Fibroblast of gingiva (primary cell): ENCODE measurements around the gene OR5AU1.
"Not testable (repeated sequence)": the region's sequence is repeated elsewhere in the genome, so short reads cannot be mapped to it uniquely, and the experiment has no call there.

Experiments
- DNase-seq: peaks from one replicate; pipeline ENCODE4 v3.0.0-alpha.2; 2011; ENCODE audit warnings: low read depth

The OR5AU1 gene

DNA sequence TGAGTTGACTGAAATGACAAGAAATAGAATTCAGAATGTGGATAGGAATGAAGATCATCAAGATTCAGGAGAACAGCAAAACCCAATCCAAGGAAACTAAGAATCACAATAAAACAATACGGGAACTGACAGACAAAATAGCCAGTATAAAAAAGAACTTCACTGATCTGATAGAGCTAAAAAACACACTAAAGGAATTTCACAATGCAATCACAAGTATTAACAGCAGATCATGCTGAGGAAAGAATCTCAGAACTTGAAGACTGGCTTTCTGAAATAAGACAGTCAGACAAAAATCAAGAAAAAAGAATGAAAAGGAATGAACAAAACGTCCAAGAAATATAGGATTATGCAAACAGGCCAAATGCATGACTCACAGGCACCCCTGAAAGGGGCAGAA, 15.3 kb upstream of the OR5AU1 start:
- no peak for DNase-seq

DNA sequence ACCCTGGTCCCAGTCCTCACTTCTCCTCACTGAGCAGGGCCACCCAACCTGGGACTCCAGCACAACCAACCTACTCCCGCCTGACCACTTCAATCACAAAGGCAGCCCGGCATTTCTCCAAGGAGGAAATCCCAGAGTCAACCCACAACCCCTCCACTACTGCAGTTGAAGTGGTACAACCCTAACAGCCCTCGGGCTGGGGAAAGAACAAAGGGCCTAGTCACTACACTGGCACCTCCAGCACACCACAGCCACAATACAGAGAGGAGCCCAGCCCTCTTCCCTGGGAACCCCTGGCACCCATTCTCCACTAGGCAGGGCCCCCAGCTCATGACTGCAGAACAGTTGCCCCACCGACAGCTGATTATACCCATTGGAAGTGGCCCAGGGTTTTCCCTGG, 13.7 kb upstream of the OR5AU1 start:
- no peak for DNase-seq

DNA sequence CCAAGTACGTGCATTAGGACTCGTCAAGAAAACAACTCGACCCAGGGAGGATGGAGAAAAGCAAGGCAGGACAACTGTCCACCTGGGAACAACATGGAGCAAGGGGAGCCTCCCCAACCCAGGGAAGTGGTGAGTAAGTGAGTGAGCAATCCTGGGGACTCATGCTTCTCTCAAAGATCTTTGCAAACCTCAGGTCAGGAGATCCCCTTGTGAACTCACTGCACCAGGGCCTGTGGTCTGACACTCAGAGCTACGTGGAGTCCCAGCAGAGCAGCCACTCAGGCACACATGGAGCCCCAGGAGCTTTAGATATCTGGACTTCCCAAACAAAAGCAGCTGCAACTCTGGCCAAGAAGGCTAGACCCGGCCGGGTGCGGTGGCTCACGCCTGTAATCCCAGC, 12.2 kb upstream of the OR5AU1 start:
- no peak for DNase-seq

DNA sequence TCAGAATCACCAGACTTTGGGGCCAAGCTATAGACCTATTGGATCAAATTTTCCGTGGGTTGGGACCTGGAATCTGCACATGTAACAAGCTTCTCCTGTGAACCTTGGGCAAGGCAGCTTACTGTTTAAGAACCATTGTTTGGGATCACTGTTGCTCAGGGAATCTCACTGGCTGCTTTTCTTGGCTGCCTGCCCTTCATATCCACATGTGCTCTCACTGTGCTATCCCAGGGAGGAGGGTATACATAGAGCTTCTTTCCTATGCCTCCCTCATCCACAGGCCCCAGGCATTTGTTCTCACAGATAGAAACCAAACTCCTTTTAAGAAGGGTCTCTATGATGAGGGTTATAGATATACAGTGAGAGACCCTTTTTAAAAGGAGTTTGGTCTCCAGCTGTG, 9.8 kb upstream of the OR5AU1 start:
- not testable (repeated sequence) for DNase-seq

DNA sequence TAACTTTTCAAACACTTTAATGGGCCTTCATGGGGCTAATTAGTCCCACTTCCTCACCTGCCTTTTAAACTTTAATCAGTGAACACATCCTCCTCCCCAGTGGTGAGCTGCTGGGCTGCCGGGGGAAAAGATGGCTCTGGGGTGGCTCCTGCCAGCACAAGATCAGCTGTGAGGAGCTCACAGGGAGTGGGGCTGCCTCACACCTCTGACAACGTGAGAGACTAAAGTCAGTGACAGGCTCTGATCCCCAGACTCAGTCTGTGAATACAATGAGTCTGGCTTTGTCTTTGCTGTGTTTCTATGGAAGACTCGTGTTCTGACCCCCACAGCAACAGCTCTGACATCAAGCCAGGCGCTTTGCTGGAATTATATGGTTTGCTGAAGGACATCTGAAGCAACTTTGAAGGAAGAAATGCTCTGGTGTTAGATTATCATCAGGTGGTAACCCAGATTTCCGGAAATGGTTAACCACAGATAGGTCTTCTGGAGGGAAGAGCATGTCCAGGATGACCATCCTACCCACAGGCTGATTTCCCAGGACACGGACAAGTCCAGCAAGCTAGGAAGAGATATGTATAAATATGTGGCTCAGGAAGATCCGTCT, 9.2 kb upstream of the OR5AU1 start:
- DNase-seq: not testable (repeated sequence)

DNA sequence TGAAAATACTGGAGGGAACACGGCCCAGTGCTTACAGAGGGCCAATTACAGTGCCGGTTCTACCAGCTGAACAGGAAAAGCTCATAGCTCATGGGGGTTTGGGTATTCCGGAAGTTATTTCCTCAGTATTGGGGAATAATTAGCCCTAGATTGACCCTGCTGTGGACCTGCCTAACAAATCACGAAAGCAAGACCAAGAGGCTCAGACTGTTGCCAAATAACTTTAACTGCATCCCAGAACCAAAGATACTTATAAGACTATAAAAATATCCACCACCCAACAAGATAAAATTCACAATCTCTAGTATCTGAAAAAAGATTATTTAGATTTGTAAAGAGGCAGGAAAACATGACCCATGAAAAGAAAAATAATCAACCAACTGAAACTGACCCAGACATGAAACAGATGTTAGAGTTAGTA, 8.0 kb upstream of the OR5AU1 start:
- DNase-seq: no peak

DNA sequence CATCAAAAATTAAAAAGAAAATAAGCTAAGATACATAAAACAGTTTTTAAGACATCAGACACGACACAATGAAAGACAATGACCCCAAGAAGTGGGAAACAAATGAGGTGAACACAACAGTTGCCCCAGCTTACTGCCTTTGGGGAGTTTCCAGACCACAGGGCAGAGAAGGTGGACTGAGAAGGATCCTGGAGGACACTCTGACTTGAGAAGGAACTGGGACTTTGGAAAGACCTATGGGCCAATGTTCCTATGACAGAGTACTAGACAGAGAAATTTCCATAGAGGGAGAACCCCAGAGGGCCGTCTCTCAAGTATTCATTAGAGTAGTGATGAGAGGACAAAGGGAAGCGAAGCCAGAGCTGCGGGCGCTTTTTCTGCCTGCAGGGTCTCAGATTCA, 6.2 kb upstream of the OR5AU1 start:
- DNase-seq: no peak

DNA sequence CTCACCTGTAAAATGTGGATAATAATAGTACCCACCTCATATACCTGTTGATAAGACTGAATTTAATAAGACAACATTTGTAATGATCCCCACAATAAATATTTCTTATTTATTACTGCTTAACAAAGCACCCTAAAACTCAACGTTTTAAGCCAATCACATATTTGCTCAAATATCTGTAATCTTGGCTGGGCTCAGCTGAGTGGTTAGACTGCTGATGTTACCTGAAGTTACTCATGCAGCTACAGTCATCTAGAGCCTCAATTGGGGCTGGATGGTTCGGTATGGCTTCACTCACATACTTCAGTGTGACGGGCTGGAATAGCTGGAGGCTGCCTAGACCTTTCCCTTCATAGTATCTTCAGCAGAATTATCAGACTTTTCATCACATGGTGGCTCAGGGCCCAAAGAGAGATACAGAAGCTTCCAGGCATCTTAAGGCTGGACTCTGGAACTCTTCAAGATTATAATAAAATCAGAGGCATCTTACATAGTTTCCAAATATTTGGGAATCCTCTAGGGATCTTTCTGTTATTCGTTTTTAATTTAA, 4.3 kb upstream of the OR5AU1 start:
- no peak for DNase-seq

DNA sequence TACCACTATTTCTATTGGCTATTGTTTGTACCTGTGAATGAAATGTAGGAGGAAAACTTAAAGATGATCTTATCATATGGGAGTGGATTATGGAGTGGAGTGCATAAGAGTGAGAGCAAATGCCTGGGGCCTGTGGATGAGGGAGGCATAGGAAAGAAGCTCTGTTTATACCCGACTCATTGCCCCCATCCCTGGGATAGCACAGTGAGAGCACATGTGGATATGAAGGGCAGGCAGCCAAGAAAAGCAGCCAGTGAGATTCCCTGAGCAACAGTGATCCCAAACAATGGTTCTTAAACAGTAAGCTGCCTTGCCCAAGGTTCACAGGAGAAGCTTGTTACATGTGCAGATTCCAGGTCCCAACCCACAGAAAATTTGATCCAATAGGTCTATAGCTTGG, 2.3 kb upstream of the OR5AU1 start:
- DNase-seq: not testable (repeated sequence)

DNA sequence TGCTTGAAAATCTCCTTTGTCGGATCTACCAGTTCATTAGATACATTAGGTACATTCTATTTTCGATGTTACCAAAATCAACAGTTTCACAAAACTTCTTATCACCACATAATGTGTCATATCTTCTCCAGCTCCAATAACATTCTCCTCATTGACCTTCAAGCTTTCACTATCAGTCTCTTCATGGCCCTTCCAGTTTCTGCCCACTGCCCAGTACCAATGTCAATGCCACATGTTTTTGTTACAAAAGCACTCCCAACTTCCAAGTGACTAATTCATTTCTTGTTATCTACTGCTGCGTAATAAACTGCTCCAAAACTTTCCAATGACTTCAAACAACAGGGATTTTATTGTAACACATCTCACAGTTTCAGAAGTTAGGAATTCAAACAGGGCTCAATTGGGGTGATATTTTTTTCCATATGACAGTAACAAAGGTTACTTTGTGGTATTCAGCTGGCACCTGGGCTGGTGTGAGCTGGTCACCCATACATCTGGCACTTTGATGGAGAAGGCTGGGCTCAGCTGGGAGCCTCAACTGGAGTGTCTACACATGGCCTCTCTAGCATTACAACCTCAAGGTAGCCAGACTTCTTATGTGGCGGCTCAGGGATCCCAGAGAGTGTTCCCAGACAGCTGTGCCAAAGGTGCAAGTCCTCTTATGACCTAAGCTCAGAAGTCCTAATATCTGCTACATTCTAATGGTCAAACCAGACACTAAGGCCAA, 6.1 kb downstream of the OR5AU1 start:
- DNase-seq: no peak

DNA sequence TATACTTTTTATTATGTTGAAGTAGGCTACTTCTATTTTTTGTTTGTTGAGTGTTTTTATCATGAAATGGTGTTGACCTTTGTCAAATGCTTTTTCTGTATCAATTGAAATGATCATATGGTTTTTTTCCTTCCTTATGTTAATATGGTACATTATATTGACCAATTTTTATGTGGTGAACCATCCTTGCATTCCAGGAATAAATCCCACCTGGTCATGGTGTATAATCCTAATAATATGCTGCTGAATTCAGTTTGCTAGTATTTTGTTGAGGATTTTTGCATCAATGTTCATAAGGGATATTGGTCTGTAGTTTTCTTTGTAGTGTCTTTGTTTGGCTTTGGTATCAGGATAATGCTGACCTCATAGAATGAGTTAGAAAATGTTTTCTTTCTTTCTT, 10.4 kb downstream of the OR5AU1 start:
- DNase-seq: no peak

DNA sequence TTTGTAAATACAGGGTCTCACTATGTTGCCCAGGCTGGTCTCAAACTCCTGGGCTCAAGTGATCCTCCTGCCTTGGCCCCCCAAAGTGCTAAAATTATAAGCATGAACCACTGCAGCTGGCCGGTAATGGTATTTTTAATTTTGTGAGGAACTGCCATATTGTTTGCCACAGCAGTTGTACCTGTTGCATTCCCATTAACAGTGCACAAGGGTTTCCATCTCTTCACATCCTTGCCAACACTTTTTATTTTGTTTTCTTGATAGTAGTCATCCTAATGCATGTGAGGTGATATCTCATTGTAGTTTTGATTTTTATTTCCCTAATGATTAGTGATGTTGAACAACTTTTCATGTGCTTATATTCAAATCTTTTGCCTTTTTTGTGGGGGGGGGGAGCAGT, 13.5 kb downstream of the OR5AU1 start:
- no peak for DNase-seq

DNA sequence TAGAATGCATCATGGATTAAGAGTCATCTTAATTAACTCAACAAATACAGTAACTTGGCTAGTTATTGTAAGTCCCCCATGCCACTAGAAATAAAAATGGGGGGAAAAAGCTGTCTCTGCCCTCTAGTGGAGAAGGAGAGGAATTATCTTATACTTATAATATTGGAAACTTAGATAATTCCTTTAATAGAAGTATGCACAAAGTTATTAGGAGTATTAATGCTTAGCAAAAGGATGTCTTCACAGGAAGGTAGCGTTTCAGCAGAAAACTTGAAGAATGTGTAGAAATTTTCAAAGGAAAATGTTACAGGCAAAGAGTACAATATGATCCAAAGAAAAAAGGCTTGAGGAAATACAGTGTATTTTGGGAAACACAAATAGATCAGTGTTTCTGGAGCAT, 19.8 kb downstream of the OR5AU1 start:
- no peak for DNase-seq

DNA sequence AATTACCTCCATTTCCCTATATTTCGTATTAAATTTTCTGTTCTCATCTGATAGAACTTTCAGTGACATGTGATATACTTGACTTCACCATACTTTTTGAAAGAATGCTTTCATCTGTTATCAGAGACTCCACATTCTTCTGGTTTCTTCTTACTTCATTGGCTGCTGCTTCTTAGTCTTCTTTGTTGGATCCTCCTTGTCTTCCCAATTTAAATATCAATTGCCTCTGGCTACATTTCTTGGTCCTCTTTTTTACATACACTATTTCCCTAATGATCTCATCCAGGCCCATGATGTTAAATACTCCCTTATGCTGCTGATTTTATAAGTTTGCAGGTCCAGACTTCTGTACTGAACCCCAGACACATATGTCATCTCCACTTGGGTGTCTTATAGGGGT, 22.0 kb downstream of the OR5AU1 start:
- DNase-seq: no peak

DNA sequence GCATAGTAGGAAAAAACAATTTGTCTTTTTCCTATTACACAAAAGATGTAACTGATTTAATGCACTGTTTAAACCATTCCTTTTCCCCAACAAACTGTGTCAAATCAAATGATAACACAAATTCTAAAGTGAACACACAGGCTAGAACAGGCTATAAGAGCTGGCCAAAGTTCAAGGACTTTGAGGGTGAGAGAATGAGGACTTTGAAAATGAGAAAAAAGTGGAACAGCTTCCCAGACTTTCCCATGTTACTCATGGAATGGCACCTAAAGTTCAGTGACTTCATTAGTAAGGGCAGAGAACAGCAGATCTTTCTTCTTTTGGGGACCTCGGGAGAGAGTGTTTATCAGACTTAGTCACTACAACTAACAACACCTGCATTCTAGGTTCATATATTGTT, 32.4 kb downstream of the OR5AU1 start:
- no peak for DNase-seq

DNA sequence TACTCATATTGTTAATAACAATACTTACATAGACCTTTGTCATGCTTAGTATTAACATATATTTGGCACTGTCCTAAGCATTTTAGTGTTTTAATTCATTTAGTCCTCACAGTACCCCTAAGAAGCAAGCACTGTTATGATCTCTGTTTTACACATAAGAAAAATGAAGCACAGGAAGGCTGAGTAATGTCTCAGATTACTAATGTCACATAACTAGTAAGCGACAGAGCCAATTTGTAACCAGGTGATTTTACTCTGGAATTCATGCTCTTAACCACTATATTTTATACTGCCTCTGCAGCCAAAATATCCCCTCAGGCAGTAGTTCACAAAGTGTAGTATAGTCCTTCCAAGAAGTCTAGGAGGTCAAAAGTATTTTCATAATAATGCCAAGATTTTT, 34.7 kb downstream of the OR5AU1 start:
- DNase-seq: no peak

DNA sequence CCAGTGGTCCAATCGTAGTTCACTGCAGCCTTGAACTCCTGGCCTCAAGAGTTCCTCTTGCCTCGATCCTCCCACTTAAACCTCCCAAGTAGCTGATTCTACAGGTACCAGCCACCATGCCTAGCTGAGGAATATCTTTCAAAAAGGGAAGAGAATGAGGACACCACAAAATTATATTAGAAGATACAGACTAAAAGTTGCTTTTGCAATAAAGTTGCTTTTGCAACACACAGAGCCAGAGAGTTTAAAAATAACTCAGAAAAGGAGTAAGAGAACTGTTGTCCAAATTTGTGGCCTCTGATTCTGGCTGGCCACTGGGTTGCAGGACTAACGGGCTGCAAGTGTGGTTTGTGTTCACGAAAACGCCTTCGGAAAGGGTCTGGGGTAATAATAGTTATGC, 35.2 kb downstream of the OR5AU1 start:
- DNase-seq: no peak

DNA sequence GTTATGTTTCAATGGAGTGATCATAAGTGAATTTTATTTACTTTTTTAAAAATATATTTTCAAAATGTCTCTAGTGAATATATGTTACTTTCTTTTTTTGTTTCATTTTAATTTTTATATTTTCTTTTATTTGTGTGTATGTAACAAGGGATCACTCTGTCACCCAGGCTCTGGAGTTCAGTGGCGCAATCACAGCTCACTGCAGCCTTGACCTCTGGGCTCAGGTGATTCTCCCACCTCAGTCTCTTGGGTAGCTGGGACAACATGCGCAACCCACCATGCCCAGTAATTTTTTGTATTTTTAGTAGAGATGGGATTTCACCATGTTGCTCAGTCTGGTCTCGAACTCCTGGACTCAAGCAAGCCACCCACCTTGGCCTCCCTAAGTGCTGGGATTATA, 36.9 kb downstream of the OR5AU1 start:
- DNase-seq: no peak

DNA sequence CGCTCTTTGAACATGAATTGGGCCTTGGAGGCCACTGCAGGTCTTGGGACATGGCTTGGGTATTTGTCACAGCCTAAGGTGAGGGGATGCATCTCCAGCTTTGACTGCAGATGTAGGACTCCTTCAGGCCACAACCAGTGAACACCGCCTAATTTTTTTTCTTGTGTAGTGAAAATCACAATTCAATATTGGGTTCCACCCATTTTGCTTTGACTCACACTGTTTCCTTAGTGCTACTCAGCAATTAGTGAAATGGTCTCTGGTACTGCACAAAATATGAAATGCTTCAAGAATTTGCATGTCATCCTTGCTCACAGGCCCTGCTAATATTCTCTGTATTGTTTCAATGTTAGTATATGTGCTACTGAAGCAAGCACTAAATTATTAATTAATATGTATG, 42.5 kb downstream of the OR5AU1 start:
- no peak for DNase-seq

DNA sequence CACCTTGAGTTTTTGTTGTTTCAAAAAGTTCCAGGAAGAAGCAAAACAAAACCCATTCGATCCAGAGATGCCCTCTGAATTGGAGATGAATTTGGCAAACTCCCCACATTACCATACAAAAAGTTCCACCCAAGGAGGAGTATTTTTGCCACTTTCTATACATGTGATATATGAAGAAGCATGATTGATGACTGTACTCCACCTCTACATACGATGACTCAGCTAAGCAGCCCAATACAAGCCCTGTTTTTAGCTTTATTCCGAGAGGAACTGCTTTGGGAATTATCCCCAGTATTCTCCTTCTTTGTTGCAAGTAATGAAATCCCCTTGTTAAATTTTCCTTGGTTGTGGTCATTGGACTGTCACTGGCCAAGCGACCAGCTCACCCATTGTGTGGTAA, 43.6 kb downstream of the OR5AU1 start:
- DNase-seq: no peak

DNA sequence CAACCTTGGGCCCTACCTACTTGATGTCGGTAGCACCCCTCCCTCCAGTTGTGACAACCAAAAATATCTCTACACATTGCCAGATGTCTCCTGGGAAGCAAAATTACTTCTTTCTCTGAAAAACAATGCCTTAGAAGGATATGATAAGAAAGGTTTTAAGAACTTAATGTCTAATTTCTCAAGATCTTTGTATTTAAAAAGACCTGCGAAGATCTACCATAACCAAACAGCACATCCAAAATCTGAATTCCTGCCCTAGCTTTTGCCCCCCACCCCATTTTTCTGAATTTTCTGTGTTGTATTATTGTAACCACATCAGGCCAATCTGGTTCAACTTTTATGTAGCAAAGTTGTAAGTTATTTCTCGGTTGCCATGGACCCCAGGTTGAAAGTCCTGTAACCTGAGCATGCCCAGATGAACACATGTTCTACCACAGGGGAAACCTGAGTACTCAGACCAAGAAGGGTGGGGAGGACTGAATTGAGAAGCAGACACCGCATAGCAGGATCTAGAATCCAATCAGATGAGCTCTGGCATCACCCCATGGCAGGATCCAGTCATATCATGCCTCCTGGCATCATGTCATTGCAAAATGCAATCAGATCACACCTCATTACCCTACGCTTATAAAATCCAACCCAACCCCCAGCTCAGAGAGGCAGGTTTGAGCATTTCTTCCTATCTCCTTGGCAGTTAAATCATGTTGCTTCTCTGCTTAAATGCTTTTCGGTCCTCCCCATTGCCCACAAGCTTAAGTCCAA, 46.3 kb downstream of the OR5AU1 start:
- no peak for DNase-seq

DNA sequence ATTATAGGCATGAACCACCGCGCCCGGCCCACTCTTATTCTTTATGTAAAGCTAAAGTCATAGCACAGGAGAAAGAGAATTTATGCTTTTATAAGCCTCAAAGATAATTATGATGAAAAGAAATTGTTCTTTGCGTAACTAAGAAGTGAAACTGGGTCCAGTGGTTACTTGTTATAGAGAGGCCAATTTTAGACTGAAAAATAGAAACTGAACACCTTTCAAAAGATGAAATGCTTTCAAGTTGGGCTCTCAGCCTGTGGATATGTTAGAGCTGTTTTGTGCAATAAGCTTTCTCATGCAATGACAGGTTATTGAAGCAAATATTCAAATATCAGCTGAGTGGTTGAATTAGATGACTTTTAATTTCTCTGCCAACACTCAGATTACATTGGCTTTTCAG, 47.1 kb downstream of the OR5AU1 start:
- no peak for DNase-seq

DNA sequence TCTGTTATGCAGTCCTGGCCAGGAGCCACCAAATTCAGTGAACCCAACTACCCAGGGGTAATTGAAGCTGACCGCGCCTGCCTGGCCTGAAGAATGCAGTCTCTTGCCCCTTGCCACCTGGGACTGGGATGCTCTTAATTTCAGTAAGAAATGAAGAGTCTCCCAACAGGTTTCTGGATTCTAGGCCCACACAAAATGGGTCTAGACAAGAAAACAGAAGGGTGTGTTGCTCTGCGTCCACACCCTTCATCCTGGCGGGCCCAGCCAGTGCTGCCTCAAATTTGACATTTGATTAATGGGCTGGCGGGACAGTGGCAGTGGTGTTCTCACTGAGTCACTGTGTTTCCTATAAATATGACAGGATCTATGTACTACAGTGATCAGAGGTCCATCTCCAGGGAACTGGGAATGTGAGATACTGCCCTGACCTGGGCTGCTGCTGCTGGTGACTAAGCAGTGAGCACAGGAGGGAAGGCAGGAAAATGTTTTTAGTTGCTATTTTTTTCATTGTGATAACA, 48.5 kb downstream of the OR5AU1 start:
- peak; percentile 14 for DNase-seq
